ENCODE results near the gene PSME3IP1. TPM values are rescaled to one million over a fixed set of nuclear protein-coding genes. Genes with fewer than 3 reads are reported as not detected.

PSME3IP1 gene
- polyA plus RNA-seq, 1 experiment, result 96.5 TPM

- Histone ChIP-seq H3K27me3 (ENCODE audit: control insufficient read depth, insufficient read depth, low read length) (no peaks in the 10 kb centered on the region), H3K36me3 (ENCODE audit: control insufficient read depth, insufficient read depth, low read length) (peaks cover 18% of the 10 kb centered on the region), H3K4me3 (ENCODE audit: low read depth, low read length) (no peak overlapping the region)
- CTCF ChIA-PET, result interaction anchor here (1.1 to 3.9 kb wide), 6 partner anchors 13 to 70 kb away, joined by 3 to 13 read pairs (median 5); partner anchors contain the start of gene CPNE2
- TF ChIP-seq, protein P1, sequence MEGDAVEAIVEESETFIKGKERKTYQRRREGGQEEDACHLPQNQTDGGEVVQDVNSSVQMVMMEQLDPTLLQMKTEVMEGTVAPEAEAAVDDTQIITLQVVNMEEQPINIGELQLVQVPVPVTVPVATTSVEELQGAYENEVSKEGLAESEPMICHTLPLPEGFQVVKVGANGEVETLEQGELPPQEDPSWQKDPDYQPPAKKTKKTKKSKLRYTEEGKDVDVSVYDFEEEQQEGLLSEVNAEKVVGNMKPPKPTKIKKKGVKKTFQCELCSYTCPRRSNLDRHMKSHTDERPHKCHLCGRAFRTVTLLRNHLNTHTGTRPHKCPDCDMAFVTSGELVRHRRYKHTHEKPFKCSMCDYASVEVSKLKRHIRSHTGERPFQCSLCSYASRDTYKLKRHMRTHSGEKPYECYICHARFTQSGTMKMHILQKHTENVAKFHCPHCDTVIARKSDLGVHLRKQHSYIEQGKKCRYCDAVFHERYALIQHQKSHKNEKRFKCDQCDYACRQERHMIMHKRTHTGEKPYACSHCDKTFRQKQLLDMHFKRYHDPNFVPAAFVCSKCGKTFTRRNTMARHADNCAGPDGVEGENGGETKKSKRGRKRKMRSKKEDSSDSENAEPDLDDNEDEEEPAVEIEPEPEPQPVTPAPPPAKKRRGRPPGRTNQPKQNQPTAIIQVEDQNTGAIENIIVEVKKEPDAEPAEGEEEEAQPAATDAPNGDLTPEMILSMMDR (IDR thresholded peaks at IDR 0.05; ENCODE audit: insufficient read depth, low read depth, low read length), result no peak
- no peak for DNase-seq (ENCODE audit: low read depth)
- POLR2A ChIA-PET, result no interaction called here
Observed at GRCh38 chr16:57153841-57154240, 32.0 kb downstream of the PSME3IP1 start.

DNA sequence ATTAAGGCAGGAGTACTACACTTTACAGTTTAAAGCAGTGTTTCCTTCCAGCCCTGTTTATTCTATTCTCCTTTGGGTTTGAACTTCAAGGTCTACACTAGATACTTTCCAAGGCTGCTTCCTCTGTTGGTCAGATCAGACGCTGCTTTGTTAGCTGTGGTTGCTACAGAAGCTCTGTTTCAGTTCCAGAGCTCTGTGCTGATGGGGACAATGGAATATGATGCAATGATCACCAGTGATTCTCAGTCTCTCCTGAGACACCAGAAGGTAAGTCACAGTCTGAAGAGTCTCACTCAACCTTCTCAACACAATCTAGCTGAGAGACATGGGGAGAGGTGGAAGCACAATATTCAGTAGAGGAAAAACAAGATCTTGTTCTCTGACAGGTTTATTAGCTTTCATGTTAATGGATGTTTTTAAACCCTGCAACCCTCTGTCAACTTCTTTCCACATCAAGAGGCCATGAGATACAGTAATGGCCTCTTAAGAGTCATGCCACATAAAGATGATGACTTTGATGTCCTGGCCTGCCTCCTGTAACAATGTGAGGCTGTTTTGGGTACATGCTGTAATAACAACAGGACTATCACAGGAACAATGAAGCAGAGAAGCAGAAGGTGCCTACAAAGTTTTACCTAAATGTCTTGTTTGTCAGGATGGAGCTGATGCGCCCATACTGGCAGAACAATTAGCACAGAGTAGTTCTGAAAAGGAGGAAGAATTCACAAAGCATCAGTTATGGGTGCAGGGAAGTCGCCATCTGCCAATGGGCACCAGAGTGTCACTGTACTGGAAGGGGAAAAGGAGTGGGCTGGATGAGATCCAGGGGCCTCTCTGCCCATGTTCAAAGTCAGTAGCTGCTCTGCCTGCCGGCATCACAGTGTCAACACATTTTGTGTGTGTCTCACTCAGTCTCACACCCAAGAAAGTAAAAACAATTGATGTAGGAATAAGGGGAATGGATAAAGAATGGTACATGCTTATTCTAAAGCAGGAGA lies 33.4 kb downstream of the PSME3IP1 start:
- TF ChIP-seq, protein P1 (IDR thresholded peaks at IDR 0.05; ENCODE audit: insufficient read depth, low read depth, low read length), result no peak
- H3K4me3 ChIP-seq (ENCODE audit: low read depth, low read length), result no peak overlapping the region
- no peak for DNase-seq (ENCODE audit: low read depth)
- H3K27me3 ChIP-seq (ENCODE audit: control insufficient read depth, insufficient read depth, low read length), result no peaks in the 10 kb centered on the region
- CTCF ChIA-PET, result interaction anchor here (1.0 to 3.9 kb wide), 5 partner anchors 9 to 264 kb away, joined by 3 to 13 read pairs (median 4); partner anchors contain the start of gene CPNE2
- POLR2A ChIA-PET, result no interaction called here
- peaks cover 17% of the 10 kb centered on the region for H3K36me3 ChIP-seq (ENCODE audit: control insufficient read depth, insufficient read depth, low read length)

GRCh38 chr16:57151369-57151768 lies 34.5 kb downstream of the PSME3IP1 start:
- H3K36me3 ChIP-seq (ENCODE audit: control insufficient read depth, insufficient read depth, low read length), result peaks cover 17% of the 10 kb centered on the region
- TF ChIP-seq, protein P1 (IDR thresholded peaks at IDR 0.05; ENCODE audit: insufficient read depth, low read depth, low read length), result no peak
- POLR2A ChIA-PET, result interaction anchor here (0.7 kb wide), 1 partner anchor 39 kb away, joined by 3 read pairs; no protein-coding TSS in a partner anchor
- no peak overlapping the region for H3K4me3 ChIP-seq (ENCODE audit: low read depth, low read length)
- H3K27me3 ChIP-seq (ENCODE audit: control insufficient read depth, insufficient read depth, low read length), result no peaks in the 10 kb centered on the region
- CTCF ChIA-PET, result interaction anchor here (1.0 to 4.4 kb wide), 6 partner anchors 10 to 265 kb away, joined by 3 to 19 read pairs (median 4); partner anchors contain the start of gene CPNE2
- no peak for DNase-seq (ENCODE audit: low read depth)

DNA sequence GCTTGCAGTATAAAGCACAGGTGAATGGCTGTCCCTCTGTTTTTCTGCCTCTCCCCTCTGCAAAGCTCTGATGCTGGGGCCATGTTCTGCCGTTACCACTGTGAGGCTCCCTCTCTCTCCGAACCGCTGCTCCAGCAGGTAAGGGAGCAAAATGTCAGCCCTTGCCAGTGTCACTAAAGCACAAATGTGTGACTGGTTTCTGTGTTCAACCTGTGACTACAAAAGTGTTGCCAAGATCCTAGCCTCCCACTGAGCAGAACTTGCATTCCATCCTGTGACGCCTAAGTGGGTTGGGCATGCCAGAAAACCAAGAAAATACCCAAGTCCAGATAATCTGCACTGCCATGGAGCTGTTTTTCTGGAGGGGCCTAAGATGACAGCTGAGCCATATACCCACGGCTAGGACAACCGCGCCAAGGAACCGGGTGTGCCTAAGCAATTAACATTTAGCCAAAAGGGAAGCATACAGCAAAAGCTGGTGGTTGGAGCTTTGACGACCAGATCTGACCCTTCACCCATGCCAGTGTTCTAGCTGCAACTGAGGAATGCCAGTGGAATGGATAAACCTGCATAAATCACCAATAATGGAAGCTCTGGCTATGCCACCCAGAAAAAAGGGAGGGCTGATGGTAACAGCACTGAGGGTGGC lies 35.0 kb downstream of the PSME3IP1 start:
- Histone ChIP-seq H3K36me3 (ENCODE audit: control insufficient read depth, insufficient read depth, low read length) (peaks cover 18% of the 10 kb centered on the region), H3K27me3 (ENCODE audit: control insufficient read depth, insufficient read depth, low read length) (no peaks in the 10 kb centered on the region), H3K4me3 (ENCODE audit: low read depth, low read length) (no peak overlapping the region)
- ChIA-PET CTCF (interaction anchor here (1.0 to 4.4 kb wide), 6 partner anchors 10 to 266 kb away, joined by 3 to 19 read pairs (median 4); partner anchors contain the start of gene CPNE2), POLR2A (interaction anchor here (0.5 to 0.7 kb wide), 2 partner anchors 40 to 287 kb away, joined by 3 to 12 read pairs; no protein-coding TSS in a partner anchor)
- no peak for DNase-seq (ENCODE audit: low read depth)
- TF ChIP-seq, protein P1 (IDR thresholded peaks at IDR 0.05; ENCODE audit: insufficient read depth, low read depth, low read length), result no peak

Data from BJ (cell line).